GM23248 (cell line): ENCODE measurements around the gene LRRC4B. TPM values are rescaled to one million over a fixed set of nuclear protein-coding genes. Genes with fewer than 3 reads are reported as not detected.
"Not testable (repeated sequence)": the region's sequence is repeated elsewhere in the genome, so short reads cannot be mapped to it uniquely, and the experiment has no call there.

Experiments
- DNase-seq: peaks from one replicate; pipeline ENCODE4 v3.0.0-alpha.2; 2015
- H2AFZ ChIP-seq: fragments of 200-600 bp; sonication (generic); 2 replicates; pipeline ENCODE4 v1.6.1; 2016; ENCODE audit warnings: antibody characterized with exemption
- H3F3A ChIP-seq: fragments of 200-600 bp; sonication (generic); 2 replicates; pipeline ENCODE4 v1.6.1; 2016; ENCODE audit warnings: mild to moderate bottlenecking, antibody characterized with exemption, mixed run types; ENCODE audit not compliant: insufficient read depth
- H3K27ac ChIP-seq: fragments of 200-600 bp; sonication (generic); 2 replicates; pipeline ENCODE4 v1.5.1; 2016; ENCODE audit warnings: mild to moderate bottlenecking
- H3K27me3 ChIP-seq: fragments of 200-600 bp; sonication (generic); replicated peaks from 2 replicates; pipeline ENCODE4 v1.6.1; 2016; ENCODE audit warnings: mild to moderate bottlenecking; ENCODE audit not compliant: insufficient read depth
- H3K36me3 ChIP-seq: fragments of 200-600 bp; sonication (generic); 2 replicates; pipeline ENCODE4 v1.6.1; 2016; ENCODE audit warnings: low read depth, mild to moderate bottlenecking
- H3K4me1 ChIP-seq: fragments of 200-600 bp; sonication (generic); 2 replicates; pipeline ENCODE4 v1.6.1; 2016; ENCODE audit warnings: mild to moderate bottlenecking; ENCODE audit not compliant: insufficient read depth
- H3K4me2 ChIP-seq: fragments of 200-600 bp; sonication (generic); one replicate; pipeline ENCODE4 v1.6.1; 2016; ENCODE audit warnings: mild to moderate bottlenecking; ENCODE audit not compliant: unreplicated experiment
- H3K4me3 ChIP-seq: fragments of 200-600 bp; sonication (generic); 2 replicates; pipeline ENCODE4 v1.5.1; 2016; ENCODE audit warnings: mild to moderate bottlenecking
- H3K79me2 ChIP-seq: fragments of 200-600 bp; sonication (generic); 2 replicates; pipeline ENCODE4 v1.6.1; 2016; ENCODE audit warnings: mild to moderate bottlenecking; ENCODE audit not compliant: insufficient read depth
- H3K9ac ChIP-seq: fragments of 200-600 bp; sonication (generic); 2 replicates; pipeline ENCODE4 v1.6.1; 2016; ENCODE audit warnings: mild to moderate bottlenecking
- H3K9me2 ChIP-seq: fragments of 200-600 bp; sonication (generic); 2 replicates; pipeline ENCODE4 v1.6.1; 2016; ENCODE audit warnings: mixed run types, mild to moderate bottlenecking, moderate library complexity; ENCODE audit not compliant: insufficient read depth
- H3K9me3 ChIP-seq: fragments of 200-600 bp; sonication (generic); one replicate; pipeline ENCODE4 v1.6.1; 2017; ENCODE audit warnings: low read depth
- H4K20me1 ChIP-seq: fragments of 200-600 bp; sonication (generic); 2 replicates; pipeline ENCODE4 v1.6.0; 2016; ENCODE audit not compliant: insufficient read depth
- EZH2 ChIP-seq: fragments of 200-600 bp; sonication (generic); IDR thresholded peaks from 2 replicates; pipeline ENCODE4 v1.6.1; 2018; ENCODE audit warnings: antibody characterized with exemption, mild to moderate bottlenecking; ENCODE audit not compliant: insufficient read depth, poor library complexity, severe bottlenecking
- EZH2phosphoT487 ChIP-seq: fragments of 200-600 bp; sonication (generic); IDR thresholded peaks from 2 replicates; pipeline ENCODE4 v1.6.1; 2018; ENCODE audit warnings: antibody characterized with exemption, moderate library complexity, mild to moderate bottlenecking, low read depth; ENCODE audit not compliant: insufficient read depth
- WGBS, 2 experiments: methylation state at CpG; one replicate each; pipeline ENCODE4 v1.1.6; 2015 to 2017; ENCODE audit warnings: low lambda C conversion rate in 2 of 2, low coverage in 1 of 2; ENCODE audit errors: missing lambda C conversion rate in 2 of 2; 5-methylcytosine and 5-hydroxymethylcytosine counted together
- in situ Hi-C: fragments of 300-500 bp; cut with MboI; formaldehyde crosslinking; loops from 2 replicates; pipeline ENCODE4 v1.15.0; 2020
- polyA plus RNA-seq: library from polyadenylated mRNA; unstranded; fragments of >200 nt; fragmentation: Nextera tagmentation; extraction: Ambion mirVana; gene quantifications from 2 replicates; pipeline ENCODE4 v1.2.1, GENCODE V29; 2016
- total RNA-seq: library from RNA; depleted of rRNA; stranded (reverse); fragments of >200 nt; shearing (Covaris generic); gene quantifications from 2 replicates; pipeline ENCODE4 v1.2.3, GENCODE V29; 2014; rRNA removed

LRRC4B gene, protein sequence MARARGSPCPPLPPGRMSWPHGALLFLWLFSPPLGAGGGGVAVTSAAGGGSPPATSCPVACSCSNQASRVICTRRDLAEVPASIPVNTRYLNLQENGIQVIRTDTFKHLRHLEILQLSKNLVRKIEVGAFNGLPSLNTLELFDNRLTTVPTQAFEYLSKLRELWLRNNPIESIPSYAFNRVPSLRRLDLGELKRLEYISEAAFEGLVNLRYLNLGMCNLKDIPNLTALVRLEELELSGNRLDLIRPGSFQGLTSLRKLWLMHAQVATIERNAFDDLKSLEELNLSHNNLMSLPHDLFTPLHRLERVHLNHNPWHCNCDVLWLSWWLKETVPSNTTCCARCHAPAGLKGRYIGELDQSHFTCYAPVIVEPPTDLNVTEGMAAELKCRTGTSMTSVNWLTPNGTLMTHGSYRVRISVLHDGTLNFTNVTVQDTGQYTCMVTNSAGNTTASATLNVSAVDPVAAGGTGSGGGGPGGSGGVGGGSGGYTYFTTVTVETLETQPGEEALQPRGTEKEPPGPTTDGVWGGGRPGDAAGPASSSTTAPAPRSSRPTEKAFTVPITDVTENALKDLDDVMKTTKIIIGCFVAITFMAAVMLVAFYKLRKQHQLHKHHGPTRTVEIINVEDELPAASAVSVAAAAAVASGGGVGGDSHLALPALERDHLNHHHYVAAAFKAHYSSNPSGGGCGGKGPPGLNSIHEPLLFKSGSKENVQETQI
- total RNA-seq (not detected in 2 replicates), polyA plus RNA-seq (not detected in 2 replicates)

DNA sequence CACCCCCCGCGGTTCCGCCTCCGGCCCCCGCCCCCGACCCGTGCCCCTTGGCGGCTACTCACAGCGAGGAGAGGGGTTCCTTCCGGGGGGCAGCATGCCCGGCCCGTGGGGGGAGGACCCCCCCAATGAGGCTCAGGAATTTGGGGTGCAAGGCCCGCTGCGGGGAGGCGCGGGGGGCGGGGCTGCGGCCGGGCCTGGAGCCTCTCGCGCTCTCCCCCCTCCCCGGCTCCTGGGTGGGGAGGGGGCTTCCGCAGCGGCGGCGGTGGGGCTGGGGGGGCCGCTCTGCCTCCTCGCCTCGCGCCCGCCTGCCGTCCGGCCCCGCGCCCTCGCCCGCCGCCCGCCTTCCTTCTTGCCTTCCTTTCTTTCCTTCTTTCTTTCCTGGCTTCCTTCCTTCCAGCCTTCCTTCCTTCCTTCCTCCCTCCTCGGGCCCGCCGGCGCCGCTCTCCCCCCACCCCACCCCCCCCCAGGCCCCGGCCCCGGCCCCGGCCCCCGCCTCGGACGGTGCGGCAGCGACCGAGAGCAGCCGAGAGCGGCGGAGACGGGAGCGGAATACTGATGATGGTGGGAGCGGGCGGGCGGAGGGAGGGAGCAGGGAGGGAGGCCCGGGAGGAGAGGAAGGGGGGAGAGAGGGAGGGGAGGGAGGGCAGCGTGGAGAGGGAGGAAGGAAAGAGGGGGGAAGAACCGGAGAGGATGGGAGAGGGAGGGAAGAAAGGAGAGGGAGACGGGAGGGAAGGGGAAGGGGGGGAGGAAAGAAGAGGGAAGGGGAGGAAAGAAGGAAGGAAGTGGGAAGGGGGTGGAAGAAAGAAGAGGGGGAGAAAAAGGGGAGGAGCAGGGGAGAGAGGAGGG is at the start of gene LRRC4B:
LRRC4B (minus strand) TSS at position 554 of the 846 bp plus-strand sequence. CDS start 19,597 bp downstream, outside the sequence.
- in situ Hi-C loops, result no loop called here
- Histone ChIP-seq H4K20me1 (no peaks in the 10 kb centered on the region), H3K4me3 (no peak within 1 kb of the TSS), H3K9me2 (no peaks in the 10 kb centered on the region), H3F3A (no peaks in the 10 kb centered on the region), H3K9ac (no peak within 1 kb of the TSS), H3K27ac (no peak within 1 kb of the TSS), H3K9me3 (no peaks in the 10 kb centered on the region), H3K4me2 (no peak within 1 kb of the TSS), H3K79me2 (no peaks in the 10 kb centered on the region), H2AFZ (no peak within 1 kb of the TSS), H3K27me3 (peaks cover 38% of the 10 kb centered on the region), H3K36me3 (no peaks in the 10 kb centered on the region), H3K4me1 (no peaks in the 10 kb centered on the region)
- no peak for TF ChIP-seq EZH2
- TF ChIP-seq EZH2phosphoT487, result no peak
- DNase-seq, result no peak
- WGBS, 2 experiments, result 3 to 21% methylated on average over 6 to 53 of the region's 65 CpGs

DNA sequence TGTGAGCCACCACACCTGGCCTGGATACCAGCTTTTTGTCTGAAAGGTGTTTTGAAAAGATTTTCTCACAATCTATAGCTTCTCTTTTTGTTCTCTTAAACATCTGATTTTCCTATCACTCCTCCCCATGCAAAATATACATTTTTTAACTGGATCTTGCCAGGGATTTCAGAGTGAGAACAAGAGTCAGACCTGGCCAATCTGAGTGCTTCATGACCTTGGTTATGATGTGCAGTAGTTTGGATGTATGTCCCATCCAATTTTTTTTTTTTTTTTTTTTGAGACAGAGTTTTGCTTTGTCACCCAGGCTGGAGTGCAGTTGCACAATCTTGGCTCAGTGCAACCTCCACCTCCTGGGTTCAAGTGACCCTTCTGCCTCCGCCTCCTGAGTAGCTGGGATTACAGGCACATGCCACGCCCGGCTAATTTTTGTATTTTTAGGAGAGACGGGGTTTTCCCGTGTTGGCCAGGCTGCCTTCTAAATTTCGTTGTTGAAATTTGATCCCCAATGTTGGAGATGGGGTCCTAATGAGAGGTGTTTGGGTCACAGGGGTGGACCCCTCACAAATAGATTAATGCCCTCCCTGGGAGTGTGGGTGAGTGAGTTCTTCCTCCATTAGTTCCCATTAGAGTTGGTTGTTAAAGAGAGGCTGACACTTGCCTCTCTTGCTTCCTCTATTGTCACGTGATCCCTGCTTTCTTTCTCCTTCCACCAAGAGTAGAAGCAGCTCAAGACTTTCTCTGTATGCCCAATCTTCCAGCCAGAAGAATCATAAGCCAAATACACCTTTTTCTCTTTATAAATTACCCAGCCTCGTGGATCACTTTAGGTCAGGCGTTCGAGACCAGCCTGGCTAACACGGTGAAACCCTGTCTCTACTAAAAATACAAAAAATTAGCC is 44.5 kb upstream of the LRRC4B start:
- H3K9me2 ChIP-seq, in situ Hi-C loops, H3K27me3 ChIP-seq, H2AFZ ChIP-seq, H3K4me3 ChIP-seq, H3K4me1 ChIP-seq, H3F3A ChIP-seq, H3K4me2 ChIP-seq, H3K9me3 ChIP-seq, H3K79me2 ChIP-seq, DNase-seq, H3K27ac ChIP-seq, H3K9ac ChIP-seq, H3K36me3 ChIP-seq, H4K20me1 ChIP-seq: not testable (repeated sequence)
- WGBS, 2 experiments, result 35 to 40% methylated on average over 10 to 11 of the region's 11 CpGs

DNA sequence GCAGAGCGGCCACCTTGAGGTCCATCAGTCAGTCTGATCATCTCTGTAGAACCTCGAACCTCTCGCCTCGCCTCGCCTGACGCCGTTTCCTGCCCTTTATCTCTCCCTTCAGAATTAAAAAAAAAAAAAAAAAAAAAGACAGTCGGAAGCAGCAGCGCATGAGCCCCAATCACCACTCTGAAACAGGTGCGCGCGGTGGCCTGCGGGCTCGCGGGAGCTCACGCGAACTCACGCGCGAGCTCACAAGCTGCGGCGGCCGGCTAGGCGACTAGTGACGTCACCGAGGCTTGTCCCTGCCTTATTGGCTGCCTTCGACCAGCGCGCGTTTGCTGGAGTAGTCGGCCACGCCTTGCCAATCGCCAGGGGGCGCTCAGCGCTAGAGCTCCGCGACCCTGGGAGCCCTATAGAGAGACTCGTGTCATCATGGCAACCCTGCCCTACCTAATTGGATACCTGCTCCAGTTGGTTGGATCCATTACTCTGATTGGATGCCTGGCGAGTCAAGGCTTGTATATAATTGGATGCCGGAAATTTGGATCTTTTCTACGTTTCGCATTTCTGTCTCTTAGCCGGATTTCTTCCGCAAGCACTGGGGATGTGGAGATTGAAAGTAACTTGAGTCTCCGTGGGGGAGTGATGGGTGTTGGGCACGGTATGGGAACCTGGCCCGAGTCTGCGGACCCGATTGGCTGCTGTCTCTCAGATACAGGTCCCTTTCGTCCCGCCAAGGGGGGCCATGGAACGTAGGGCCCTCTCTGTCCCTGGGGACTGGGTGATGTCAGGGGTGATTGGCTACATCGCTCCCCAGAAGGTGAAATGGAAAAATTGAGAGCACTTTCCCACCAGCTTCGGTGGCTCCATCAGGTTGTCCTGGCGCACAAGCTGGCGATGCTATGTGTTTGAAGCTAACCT is 39.9 kb upstream of the LRRC4B start:
- TF ChIP-seq EZH2 (no peak), EZH2phosphoT487 (no peak)
- Histone ChIP-seq H3F3A (no peaks in the 10 kb centered on the region), H3K9ac (no peak overlapping the region), H3K79me2 (no peaks in the 10 kb centered on the region), H3K4me1 (no peaks in the 10 kb centered on the region), H2AFZ (no peak overlapping the region), H3K4me3 (no peak overlapping the region), H4K20me1 (no peaks in the 10 kb centered on the region), H3K9me3 (no peaks in the 10 kb centered on the region), H3K27ac (no peak overlapping the region), H3K9me2 (no peaks in the 10 kb centered on the region), H3K4me2 (no peak overlapping the region), H3K27me3 (no peaks in the 10 kb centered on the region), H3K36me3 (no peaks in the 10 kb centered on the region)
- peak; percentile 73 for DNase-seq
- in situ Hi-C loops, result no loop called here
- 21 to 24% methylated on average over 51 to 56 of the region's 56 CpGs for whole genome bisulfite sequencing, 2 experiments
